ENCODE results near the gene MDH1.

The MDH1 gene

GRCh38 chr2:63639344-63639743, 50.6 kb downstream of the MDH1 start:
- Mint-ChIP-seq H3K4me3 (no peak overlapping the region), H3K9me3 (peaks cover 4% of the 10 kb centered on the region), H3K27ac (no peak overlapping the region), H3K27me3 (peaks cover 3% of the 10 kb centered on the region), H3K36me3 (ENCODE audit: low read depth) (peaks cover 2% of the 10 kb centered on the region), H3K4me1 (no peaks in the 10 kb centered on the region)
- DNase-seq (no peak), ATAC-seq (no peak)

DNA sequence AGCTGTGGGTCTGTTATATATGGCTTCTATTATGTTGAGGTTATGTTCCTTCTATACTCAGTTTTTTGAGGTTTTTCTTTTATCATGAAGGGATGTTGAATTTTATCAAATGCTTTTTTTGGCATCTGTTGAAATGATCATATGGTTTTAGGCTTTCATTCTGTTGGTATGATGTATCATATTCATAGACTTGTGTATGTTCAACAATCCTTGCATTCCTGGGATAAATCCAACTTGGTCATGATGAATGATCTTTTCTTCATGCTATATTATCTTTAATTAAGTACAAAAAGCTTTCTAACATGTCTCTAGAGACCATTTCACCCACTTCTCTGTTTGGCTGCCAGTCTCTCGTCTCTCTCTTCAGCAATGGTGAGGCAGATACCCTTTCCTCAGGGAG, 54.2 kb downstream of the MDH1 start:
- ATAC-seq = no peak
- no peak for DNase-seq
- H3K9me3 Mint-ChIP-seq = no peaks in the 10 kb centered on the region
- no peaks in the 10 kb centered on the region for H3K4me1 Mint-ChIP-seq
- H3K27ac Mint-ChIP-seq = no peak overlapping the region
- no peak overlapping the region for H3K4me3 Mint-ChIP-seq
- peaks cover 16% of the 10 kb centered on the region for H3K27me3 Mint-ChIP-seq
- no peaks in the 10 kb centered on the region for H3K36me3 Mint-ChIP-seq (ENCODE audit: low read depth)

GRCh38 chr2:63643486-63643885, 54.7 kb downstream of the MDH1 start:
- Mint-ChIP-seq H3K36me3 (ENCODE audit: low read depth) (no peaks in the 10 kb centered on the region), H3K4me3 (no peak overlapping the region), H3K9me3 (no peaks in the 10 kb centered on the region), H3K27ac (no peak overlapping the region), H3K27me3 (peaks cover 16% of the 10 kb centered on the region), H3K4me1 (no peaks in the 10 kb centered on the region)
- ATAC-seq (no peak), DNase-seq (no peak)

- DNase-seq (no peak), ATAC-seq (no peak)
- Mint-ChIP-seq H3K9me3 (no peaks in the 10 kb centered on the region), H3K4me3 (no peak overlapping the region), H3K27me3 (peaks cover 18% of the 10 kb centered on the region), H3K27ac (no peak overlapping the region), H3K4me1 (no peaks in the 10 kb centered on the region), H3K36me3 (ENCODE audit: low read depth) (no peaks in the 10 kb centered on the region)
These were observed 59.9 kb downstream of the MDH1 start for GRCh38 chr2:63648632-63649031.

DNA sequence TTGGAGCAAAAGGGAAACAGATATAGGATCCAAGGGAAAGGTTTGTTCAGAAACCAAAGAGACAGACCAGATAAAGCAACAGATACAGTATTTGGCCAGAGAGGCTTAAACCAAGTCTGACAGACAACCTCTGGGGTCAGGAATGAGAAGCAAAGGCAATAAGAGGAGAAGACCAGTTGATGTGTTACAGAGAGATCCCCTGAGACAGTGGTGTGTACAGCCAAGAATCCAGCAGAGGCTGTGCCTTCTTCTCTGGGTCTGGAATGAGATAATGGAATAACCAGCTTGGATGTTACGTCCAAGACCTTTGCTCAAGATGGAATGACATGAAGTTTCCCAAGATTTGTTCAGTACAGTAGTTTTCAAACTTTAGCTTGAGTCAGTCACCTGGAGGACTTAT, 61.1 kb downstream of the MDH1 start:
- peaks cover 15% of the 10 kb centered on the region for H3K27me3 Mint-ChIP-seq
- no peaks in the 10 kb centered on the region for H3K9me3 Mint-ChIP-seq
- no peak for DNase-seq
- H3K4me1 Mint-ChIP-seq = peaks cover 2% of the 10 kb centered on the region
- no peak overlapping the region for H3K4me3 Mint-ChIP-seq
- H3K27ac Mint-ChIP-seq = no peak overlapping the region
- H3K36me3 Mint-ChIP-seq (ENCODE audit: low read depth) = no peaks in the 10 kb centered on the region
- ATAC-seq = no peak

DNA sequence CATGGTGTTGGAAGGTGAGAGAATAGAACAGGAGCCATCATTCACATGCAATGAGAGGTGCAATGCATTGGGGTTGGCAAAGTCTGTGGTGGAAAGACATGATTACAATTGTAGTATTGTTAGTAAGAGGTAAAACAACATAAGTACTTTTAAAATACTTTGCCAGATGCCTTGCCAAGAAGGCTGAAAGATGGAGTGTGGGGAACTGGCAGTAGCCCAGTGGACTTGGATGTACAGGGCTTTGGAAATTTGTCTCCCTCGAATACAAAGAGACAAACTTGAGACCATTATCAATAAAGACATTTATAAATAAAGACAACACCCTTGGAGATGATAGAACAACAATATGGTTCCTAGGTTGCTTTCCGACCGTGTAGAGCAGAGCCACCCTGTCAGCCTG, 62.0 kb downstream of the MDH1 start:
- no peak overlapping the region for H3K4me3 Mint-ChIP-seq
- no peak for ATAC-seq

GRCh38 chr2:63651356-63651755, 62.6 kb downstream of the MDH1 start:
- DNase-seq (no peak), ATAC-seq (no peak)
- no peak overlapping the region for H3K4me3 Mint-ChIP-seq
- peaks cover 7% of the 10 kb centered on the region for H3K4me1 Mint-ChIP-seq
- no peak overlapping the region for H3K27ac Mint-ChIP-seq
- no peaks in the 10 kb centered on the region for H3K36me3 Mint-ChIP-seq (ENCODE audit: low read depth)
- H3K9me3 Mint-ChIP-seq = no peaks in the 10 kb centered on the region
- H3K27me3 Mint-ChIP-seq = peaks cover 10% of the 10 kb centered on the region

More for the DNA sequence above, 62.0 kb downstream of the MDH1 start:
- H3K27ac Mint-ChIP-seq = no peak overlapping the region
- peaks cover 10% of the 10 kb centered on the region for H3K27me3 Mint-ChIP-seq
- H3K9me3 Mint-ChIP-seq = no peaks in the 10 kb centered on the region
- peaks cover 7% of the 10 kb centered on the region for H3K4me1 Mint-ChIP-seq
- H3K36me3 Mint-ChIP-seq (ENCODE audit: low read depth) = no peaks in the 10 kb centered on the region
- DNase-seq = no peak

DNA sequence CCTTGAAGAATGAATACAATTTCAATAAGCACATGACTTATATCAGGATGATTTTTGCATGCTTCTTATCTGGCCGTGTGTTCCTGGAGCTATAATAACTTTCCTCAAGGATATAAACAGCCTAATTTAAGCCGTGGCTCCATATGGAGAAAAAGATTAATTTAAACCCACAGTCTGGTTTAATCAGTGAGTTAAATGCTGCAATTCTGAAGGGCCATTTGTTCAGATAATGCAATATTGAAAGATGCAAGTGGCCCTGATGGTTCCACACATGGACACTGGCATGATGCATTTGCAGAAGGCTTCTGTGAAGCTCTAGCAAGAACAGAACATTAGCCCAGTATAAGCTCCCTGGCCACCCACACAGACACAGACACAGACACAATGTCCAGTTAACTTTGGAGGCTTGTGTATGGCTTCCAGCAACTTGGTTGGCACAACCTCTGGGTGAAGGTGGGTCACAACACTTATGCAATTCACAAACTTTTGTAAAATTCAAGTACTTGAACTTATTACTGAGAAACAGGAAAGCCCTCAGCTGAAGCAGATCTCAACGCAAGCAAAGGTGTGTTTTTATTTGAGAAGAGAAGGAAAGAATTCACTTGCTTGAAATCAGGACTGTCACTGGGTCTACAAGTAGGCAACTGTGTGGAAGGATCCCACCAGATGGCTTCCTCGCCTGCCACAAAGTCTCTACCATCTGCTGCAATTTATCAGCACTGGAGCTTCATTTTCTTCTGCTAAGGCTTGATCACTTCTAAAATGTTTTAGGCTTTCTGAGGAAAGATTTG, 63.3 kb downstream of the MDH1 start:
- no peak for DNase-seq
- H3K36me3 Mint-ChIP-seq (ENCODE audit: low read depth) = no peaks in the 10 kb centered on the region
- no peak overlapping the region for H3K27ac Mint-ChIP-seq
- peaks cover 6% of the 10 kb centered on the region for H3K9me3 Mint-ChIP-seq
- no peak for ATAC-seq
- no peak overlapping the region for H3K4me3 Mint-ChIP-seq
- H3K4me1 Mint-ChIP-seq = peaks cover 7% of the 10 kb centered on the region
- H3K27me3 Mint-ChIP-seq = peaks cover 10% of the 10 kb centered on the region

DNA sequence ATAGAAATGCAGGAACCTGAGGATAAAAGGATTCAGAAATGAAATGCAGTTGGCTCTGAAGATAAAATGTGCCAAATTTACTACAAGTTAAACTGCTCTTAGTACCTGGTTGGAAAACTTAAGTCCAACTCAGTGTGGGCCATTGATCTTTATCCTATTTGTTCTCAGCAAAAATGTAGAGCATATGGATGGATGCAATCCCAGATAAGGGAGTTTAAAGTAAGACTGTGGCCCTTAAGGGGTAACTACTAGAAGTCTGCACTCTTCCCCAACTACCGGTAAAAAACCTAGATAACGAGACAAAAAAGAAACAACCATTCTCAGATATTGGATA, 63.9 kb downstream of the MDH1 start:
- H3K9me3 Mint-ChIP-seq = peaks cover 6% of the 10 kb centered on the region
- no peak overlapping the region for H3K4me3 Mint-ChIP-seq
- no peaks in the 10 kb centered on the region for H3K36me3 Mint-ChIP-seq (ENCODE audit: low read depth)
- H3K27me3 Mint-ChIP-seq = peaks cover 10% of the 10 kb centered on the region
- no peak for DNase-seq
- H3K4me1 Mint-ChIP-seq = peaks cover 7% of the 10 kb centered on the region
- no peak overlapping the region for H3K27ac Mint-ChIP-seq
- ATAC-seq = no peak

GRCh38 chr2:63654959-63655358, 66.2 kb downstream of the MDH1 start:
- Mint-ChIP-seq H3K36me3 (ENCODE audit: low read depth) (no peaks in the 10 kb centered on the region), H3K27me3 (peaks cover 10% of the 10 kb centered on the region), H3K4me1 (peaks cover 7% of the 10 kb centered on the region), H3K4me3 (no peak overlapping the region), H3K9me3 (peaks cover 6% of the 10 kb centered on the region), H3K27ac (no peak overlapping the region)
- DNase-seq (no peak), ATAC-seq (peak; percentile 98)
